ENCODE results near the gene KIF5C. TPM values are rescaled to one million over a fixed set of nuclear protein-coding genes. Genes with fewer than 3 reads are reported as not detected.

KIF5C gene
- total and polyA plus RNA-seq, 5 donors = 0.86 to 3.3 (median 1.3) TPM

- DNase-seq = no peak
- Histone ChIP-seq H3K9me3 (ENCODE audit: control insufficient read depth, low read length) (no peaks in the 10 kb centered on the region), H3K27me3 (ENCODE audit: control insufficient read depth, insufficient read depth) (no peaks in the 10 kb centered on the region), H3K4me3 (ENCODE audit: low read length) (no peak overlapping the region), H3K4me1 (ENCODE audit: control insufficient read depth, insufficient read depth, low read length) (no peaks in the 10 kb centered on the region), H3K27ac (ENCODE audit: low read length) (no peak overlapping the region)
- intact Hi-C loops (cut with DNase I) = no loop called here
- WGBS = 67% methylated on average over 12 of the region's 12 CpGs
- no peak for ATAC-seq
Measured at GRCh38 chr2:148965623-148966437, 90.8 kb downstream of the KIF5C start.

- no peak for ATAC-seq
- no peaks in the 10 kb centered on the region for H3K9me3 ChIP-seq (ENCODE audit: control insufficient read depth, low read length)
- no peak overlapping the region for H3K4me3 ChIP-seq (ENCODE audit: low read length)
- H3K27ac ChIP-seq (ENCODE audit: low read length) = no peak overlapping the region
- intact Hi-C loops (cut with DNase I) = no loop called here
- no peaks in the 10 kb centered on the region for H3K4me1 ChIP-seq (ENCODE audit: control insufficient read depth, insufficient read depth, low read length)
- 92% methylated on average over 1 of the region's 1 CpG for WGBS
- H3K27me3 ChIP-seq (ENCODE audit: control insufficient read depth, insufficient read depth) = no peaks in the 10 kb centered on the region
- DNase-seq = no peak
Measured at GRCh38 chr2:148966438-148966758, 91.4 kb downstream of the KIF5C start.

DNA sequence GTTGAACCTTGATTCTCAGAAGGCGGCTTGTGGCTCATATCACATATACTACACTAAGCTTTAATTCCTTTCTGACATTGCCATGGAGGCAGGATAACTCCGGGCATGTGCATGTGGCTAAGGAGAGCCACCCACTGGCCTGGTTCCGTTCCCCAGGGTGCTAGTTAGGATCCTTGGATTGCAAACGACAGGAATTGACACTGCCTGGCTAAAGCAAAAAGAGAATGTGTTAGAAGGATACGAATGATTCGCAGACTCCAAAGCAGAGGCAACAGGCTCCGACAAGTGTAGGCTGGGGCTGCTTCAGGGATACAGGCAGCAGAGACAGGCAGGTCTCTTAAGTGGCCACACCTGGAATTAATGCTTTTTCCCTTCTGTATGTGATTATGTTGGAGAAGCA, 92.0 kb downstream of the KIF5C start:
- intact Hi-C loops (cut with DNase I) = no loop called here
- no peak overlapping the region for H3K27ac ChIP-seq (ENCODE audit: low read length)
- ATAC-seq (no peak), DNase-seq (no peak)
- no peaks in the 10 kb centered on the region for H3K4me1 ChIP-seq (ENCODE audit: control insufficient read depth, insufficient read depth, low read length)
- no peaks in the 10 kb centered on the region for H3K9me3 ChIP-seq (ENCODE audit: control insufficient read depth, low read length)
- 84% methylated on average over 7 of the region's 7 CpGs for WGBS
- H3K4me3 ChIP-seq (ENCODE audit: low read length) = no peak overlapping the region
- H3K27me3 ChIP-seq (ENCODE audit: control insufficient read depth, insufficient read depth) = no peaks in the 10 kb centered on the region

GRCh38 chr2:148967578-148967977, 92.6 kb downstream of the KIF5C start:
- no peaks in the 10 kb centered on the region for H3K9me3 ChIP-seq (ENCODE audit: control insufficient read depth, low read length)
- H3K4me1 ChIP-seq (ENCODE audit: control insufficient read depth, insufficient read depth, low read length) = no peaks in the 10 kb centered on the region
- no peaks in the 10 kb centered on the region for H3K27me3 ChIP-seq (ENCODE audit: control insufficient read depth, insufficient read depth)
- H3K4me3 ChIP-seq (ENCODE audit: low read length) = no peak overlapping the region
- DNase-seq (no peak), ATAC-seq (no peak)
- no peak overlapping the region for H3K27ac ChIP-seq (ENCODE audit: low read length)
- intact Hi-C loops (cut with DNase I) = no loop called here
- WGBS = 50% methylated on average over 8 of the region's 8 CpGs

DNA sequence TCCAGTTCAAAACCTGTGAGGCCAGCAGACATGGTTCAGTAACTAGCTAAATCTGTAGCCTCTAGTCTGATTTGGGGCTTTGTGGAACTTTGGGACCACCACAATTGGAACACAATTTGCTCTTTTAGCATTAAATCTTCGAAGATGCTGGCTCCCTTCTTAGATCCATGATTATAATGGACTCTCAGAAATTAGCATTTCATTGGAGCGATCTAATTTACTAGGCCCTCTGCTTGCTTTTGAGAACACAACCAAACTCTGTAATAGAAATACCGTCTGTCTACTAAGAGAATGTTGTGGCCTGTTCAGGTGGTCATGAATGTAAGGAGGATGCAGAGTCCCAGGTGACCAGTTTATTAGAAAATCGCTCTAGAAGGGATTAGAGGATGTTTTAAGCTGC, 93.3 kb downstream of the KIF5C start:
- H3K4me3 ChIP-seq (ENCODE audit: low read length) = no peak overlapping the region
- no peak for DNase-seq
- no peaks in the 10 kb centered on the region for H3K4me1 ChIP-seq (ENCODE audit: control insufficient read depth, insufficient read depth, low read length)
- no peaks in the 10 kb centered on the region for H3K9me3 ChIP-seq (ENCODE audit: control insufficient read depth, low read length)
- H3K27me3 ChIP-seq (ENCODE audit: control insufficient read depth, insufficient read depth) = no peaks in the 10 kb centered on the region
- ATAC-seq = no peak
- WGBS = 86% methylated on average over 4 of the region's 4 CpGs
- H3K27ac ChIP-seq (ENCODE audit: low read length) = no peak overlapping the region
- intact Hi-C loops (cut with DNase I) = no loop called here

GRCh38 chr2:148968776-148969319, 93.8 kb downstream of the KIF5C start:
- DNase-seq (no peak), ATAC-seq (no peak)
- Histone ChIP-seq H3K4me1 (ENCODE audit: control insufficient read depth, insufficient read depth, low read length) (no peaks in the 10 kb centered on the region), H3K4me3 (ENCODE audit: low read length) (no peak overlapping the region), H3K27me3 (ENCODE audit: control insufficient read depth, insufficient read depth) (no peaks in the 10 kb centered on the region), H3K9me3 (ENCODE audit: control insufficient read depth, low read length) (no peaks in the 10 kb centered on the region), H3K27ac (ENCODE audit: low read length) (no peak overlapping the region)
- intact Hi-C loops (cut with DNase I) = no loop called here
- 84% methylated on average over 4 of the region's 4 CpGs for WGBS

DNA sequence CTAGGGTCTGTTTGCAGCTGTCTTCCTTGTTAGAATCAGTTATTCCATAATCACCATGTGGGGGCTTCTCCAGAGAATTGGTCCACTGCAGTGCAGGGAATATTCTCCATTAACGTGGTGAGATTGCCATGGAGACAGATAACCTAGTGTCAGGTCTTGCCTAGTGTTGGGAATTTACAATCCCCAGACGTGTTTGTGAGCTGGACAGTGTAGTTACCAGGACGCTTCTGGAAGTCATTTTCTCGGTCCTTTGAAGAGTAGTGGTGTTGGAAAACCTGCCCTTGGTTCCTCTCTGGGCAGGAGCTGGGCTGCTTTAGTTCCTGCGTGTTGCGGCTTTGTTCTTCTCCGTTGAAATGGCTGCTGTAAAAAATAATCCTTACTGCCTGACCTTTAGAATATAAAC, 94.6 kb downstream of the KIF5C start:
- ATAC-seq (no peak), DNase-seq (no peak)
- intact Hi-C loops (cut with DNase I) = loop anchor here in 1 of 4 donors (10.0 kb wide), 1 partner anchor 405 kb away; no protein-coding TSS in a partner anchor
- H3K27me3 ChIP-seq (ENCODE audit: control insufficient read depth, insufficient read depth) = no peaks in the 10 kb centered on the region
- 52% methylated on average over 7 of the region's 7 CpGs for WGBS
- H3K4me3 ChIP-seq (ENCODE audit: low read length) = no peak overlapping the region
- H3K27ac ChIP-seq (ENCODE audit: low read length) = no peak overlapping the region
- no peaks in the 10 kb centered on the region for H3K9me3 ChIP-seq (ENCODE audit: control insufficient read depth, low read length)
- no peaks in the 10 kb centered on the region for H3K4me1 ChIP-seq (ENCODE audit: control insufficient read depth, insufficient read depth, low read length)

- Histone ChIP-seq H3K4me1 (ENCODE audit: control insufficient read depth, insufficient read depth, low read length) (no peaks in the 10 kb centered on the region), H3K27ac (ENCODE audit: low read length) (no peak overlapping the region), H3K9me3 (ENCODE audit: control insufficient read depth, low read length) (no peaks in the 10 kb centered on the region), H3K4me3 (ENCODE audit: low read length) (no peak overlapping the region), H3K27me3 (ENCODE audit: control insufficient read depth, insufficient read depth) (no peaks in the 10 kb centered on the region)
- intact Hi-C loops (cut with DNase I) = loop anchor here in 1 of 4 donors (10.0 kb wide), 1 partner anchor 406 kb away; no protein-coding TSS in a partner anchor
- ATAC-seq (no peak), DNase-seq (no peak)
- WGBS = 87% methylated on average over 2 of the region's 2 CpGs
Measured at GRCh38 chr2:148970385-148970784, 95.4 kb downstream of the KIF5C start.

GRCh38 chr2:148971547-148971946, 96.5 kb downstream of the KIF5C start:
- no peak for ATAC-seq
- Histone ChIP-seq H3K27me3 (ENCODE audit: control insufficient read depth, insufficient read depth) (no peaks in the 10 kb centered on the region), H3K4me3 (ENCODE audit: low read length) (no peak overlapping the region), H3K4me1 (ENCODE audit: control insufficient read depth, insufficient read depth, low read length) (no peaks in the 10 kb centered on the region), H3K9me3 (ENCODE audit: control insufficient read depth, low read length) (no peaks in the 10 kb centered on the region), H3K27ac (ENCODE audit: low read length) (no peak overlapping the region)
- no peak for DNase-seq
- intact Hi-C loops (cut with DNase I) = loop anchor here in 1 of 4 donors (10.0 kb wide), 1 partner anchor 407 kb away; no protein-coding TSS in a partner anchor
- 74% methylated on average over 3 of the region's 3 CpGs for WGBS

DNA sequence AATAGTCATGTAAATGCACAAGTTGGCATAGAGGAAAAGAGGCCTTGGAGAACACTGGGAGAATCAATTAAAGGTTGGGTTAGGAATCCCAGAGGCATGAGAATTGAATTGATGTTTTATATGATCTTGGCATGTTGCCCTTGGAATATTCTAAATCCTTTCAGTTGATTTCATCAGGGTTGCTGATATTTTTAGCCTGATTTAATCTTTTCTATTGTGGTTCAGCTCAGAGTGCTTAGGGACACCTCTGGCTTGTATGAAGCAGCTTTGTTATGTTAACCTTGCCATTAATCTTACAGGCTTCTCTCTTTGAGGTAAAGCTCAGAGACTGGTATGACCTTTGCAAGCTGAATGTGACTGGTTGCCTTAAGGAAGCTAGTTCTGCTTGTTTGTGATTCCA, 99.1 kb downstream of the KIF5C start:
- intact Hi-C loops (cut with DNase I) = loop anchor here in 1 of 4 donors (10.0 kb wide), 1 partner anchor 409 kb away; no protein-coding TSS in a partner anchor
- ATAC-seq (no peak), DNase-seq (no peak)

GRCh38 chr2:148978026-148978685, 103.1 kb downstream of the KIF5C start:
- H3K4me1 ChIP-seq (ENCODE audit: control insufficient read depth, insufficient read depth, low read length) = no peaks in the 10 kb centered on the region
- H3K27me3 ChIP-seq (ENCODE audit: control insufficient read depth, insufficient read depth) = no peaks in the 10 kb centered on the region
- no peaks in the 10 kb centered on the region for H3K9me3 ChIP-seq (ENCODE audit: control insufficient read depth, low read length)
- WGBS = 51% methylated on average over 7 of the region's 7 CpGs
- no peak overlapping the region for H3K27ac ChIP-seq (ENCODE audit: low read length)
- intact Hi-C loops (cut with DNase I) = loop anchor here in 1 of 4 donors (10.0 kb wide), 1 partner anchor 413 kb away; no protein-coding TSS in a partner anchor
- no peak overlapping the region for H3K4me3 ChIP-seq (ENCODE audit: low read length)
- DNase-seq (no peak), ATAC-seq (no peak)

More for the DNA sequence above, 99.1 kb downstream of the KIF5C start:
- Histone ChIP-seq H3K27me3 (ENCODE audit: control insufficient read depth, insufficient read depth) (no peaks in the 10 kb centered on the region), H3K27ac (ENCODE audit: low read length) (no peak overlapping the region), H3K9me3 (ENCODE audit: control insufficient read depth, low read length) (no peaks in the 10 kb centered on the region), H3K4me1 (ENCODE audit: control insufficient read depth, insufficient read depth, low read length) (no peaks in the 10 kb centered on the region), H3K4me3 (ENCODE audit: low read length) (no peak overlapping the region)
